T-cell (primary cell): Measurements from ENCODE around the gene ATOX1. TPM values are rescaled to one million over a fixed set of nuclear protein-coding genes. Genes with fewer than 3 reads are reported as not detected.

Source experiments
- ATAC-seq, 4 experiments: fragments of 200-7000 bp in 3 of 4; fragments of 150-1000 bp in 1 of 4; cut with Tn5 transposase; replicated peaks in 1 of 4; 1 replicate in 3 of 4; 2 replicates in 1 of 4; pipeline ENCODE4 v1.10.0; 2021; ENCODE audit warnings: moderate library complexity in 3 of 4, mild to moderate bottlenecking in 2 of 4, moderate number of reproducible peaks in 1 of 4
- CTCF ChIA-PET, 2 donors: fragments of 300-600 bp; sonication (Branson Sonifier 250); formaldehyde crosslinking; loops; one replicate each; lab custom pipeline; 2022; ENCODE audit warnings: antibody characterized with exemption in 2 of 2; lab: Charles Lee
- POLR2A ChIA-PET, 2 donors: fragments of 300-600 bp; sonication (Branson Sonifier 250); formaldehyde crosslinking; loops; one replicate each; lab custom pipeline; 2022; ENCODE audit warnings: antibody characterized with exemption in 2 of 2; lab: Charles Lee
- DNase-seq, 35 experiments: peaks; one replicate each; pipeline versions ENCODE4 v3.0.0 to v3.0.0-alpha.2; 2013 to 2023
- H3K27ac ChIP-seq: one replicate; pipeline ENCODE4 v1.5.1; 2013; ENCODE audit warnings: low read length
- H3K27me3 ChIP-seq, 2 experiments: replicated peaks in 1 of 2; 1 replicate in 1 of 2; 2 replicates in 1 of 2; pipeline versions ENCODE4 v1.6.1 to v1.7.0; 2013; ENCODE audit warnings: low read length in 1 of 2, mixed read lengths in 1 of 2; ENCODE audit not compliant: control insufficient read depth in 2 of 2, insufficient read depth in 2 of 2; ENCODE audit errors: extremely low read depth in 1 of 2
- H3K36me3 ChIP-seq, 2 donors: 1 replicate in 1 of 2; 2 replicates in 1 of 2; pipeline versions ENCODE4 v1.6.1 to v1.7.0; 2013; ENCODE audit warnings: low read length in 1 of 2; ENCODE audit not compliant: control insufficient read depth in 2 of 2, insufficient read depth in 1 of 2; ENCODE audit errors: extremely low read depth in 1 of 2
- H3K4me1 ChIP-seq, 2 experiments: 1 replicate in 1 of 2; 2 replicates in 1 of 2; pipeline versions ENCODE4 v1.6.1 to v1.7.0; 2013; ENCODE audit warnings: low read length in 2 of 2, mixed read lengths in 1 of 2; ENCODE audit not compliant: insufficient read depth in 2 of 2, control insufficient read depth in 1 of 2; ENCODE audit errors: extremely low read depth in 1 of 2
- H3K4me3 ChIP-seq, 2 donors: 1 replicate in 1 of 2; 2 replicates in 1 of 2; pipeline versions ENCODE4 v1.5.1 to v1.7.0; 2013; ENCODE audit warnings: mild to moderate bottlenecking in 2 of 2, low read length in 1 of 2, moderate library complexity in 1 of 2; ENCODE audit not compliant: control insufficient read depth in 1 of 2; ENCODE audit errors: extremely low read depth in 1 of 2
- H3K9me3 ChIP-seq: 2 replicates; pipeline ENCODE4 v1.7.0; 2013
- H3K27ac Mint-ChIP-seq, 2 donors: one replicate each; pipeline ENCODE4 v1.8.0; 2020 to 2021; ENCODE audit warnings: mild to moderate bottlenecking in 2 of 2, mixed read lengths in 2 of 2
- H3K27me3 Mint-ChIP-seq, 2 donors: one replicate each; pipeline ENCODE4 v1.8.0; 2021 to 2022; ENCODE audit warnings: mixed read lengths in 2 of 2
- H3K36me3 Mint-ChIP-seq: one replicate; pipeline ENCODE4 v1.8.0; 2021; ENCODE audit warnings: mixed read lengths
- H3K4me1 Mint-ChIP-seq, 3 donors: one replicate each; pipeline ENCODE4 v1.8.0; 2020 to 2022; ENCODE audit warnings: mixed read lengths in 3 of 3, mild to moderate bottlenecking in 1 of 3
- H3K4me3 Mint-ChIP-seq, 3 donors: one replicate each; pipeline ENCODE4 v1.8.0; 2020 to 2022; ENCODE audit warnings: mild to moderate bottlenecking in 3 of 3, mixed read lengths in 3 of 3, moderate library complexity in 3 of 3
- H3K9me3 Mint-ChIP-seq, 3 donors: one replicate each; pipeline ENCODE4 v1.8.0; 2020 to 2022; ENCODE audit warnings: mixed read lengths in 3 of 3
- WGBS: methylation state at CpG from one replicate; pipeline ENCODE4 v1.1.5; 2013; ENCODE audit warnings: missing lambda C conversion rate; ENCODE audit not compliant: insufficient coverage; 5-methylcytosine and 5-hydroxymethylcytosine counted together
- total RNA-seq, 35 experiments: library from RNA in 6 of 35; stranded (reverse) in 6 of 35; fragments of 120-200 nt in 1 of 35; gene quantifications; one replicate each; pipeline versions ENCODE4 v1.2.1 to v1.2.4 and lab custom pipeline; 2013 to 2026

Gene ATOX1
- total RNA-seq, 5 donors from 2014 or later (not counting 1 experiment from before 2014, with no cell fraction given), result 21.4 to 33.8 (median 30.9) TPM

DNA sequence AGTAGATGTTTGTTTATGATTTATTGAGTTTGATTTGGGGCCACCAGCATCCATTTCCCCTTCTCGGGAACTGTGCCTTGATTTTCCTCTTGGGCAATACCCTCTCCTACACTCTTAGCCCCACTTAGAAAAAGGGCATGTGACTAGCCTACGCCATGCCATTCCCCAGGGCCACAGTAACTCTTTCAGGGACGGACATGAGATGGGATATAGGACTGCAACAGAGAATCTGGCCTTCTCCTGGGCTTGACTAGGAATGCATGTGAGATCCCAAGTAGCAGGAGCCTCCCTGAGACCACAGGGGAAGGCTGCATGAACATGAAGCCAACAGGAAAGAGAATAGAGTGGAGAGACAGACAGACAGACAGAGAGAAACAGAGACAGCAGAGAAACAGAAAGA is 41.0 kb downstream of the ATOX1 start:
- whole genome bisulfite sequencing, result 83% methylated on average over 1 of the region's 3 CpGs
- H3K27ac ChIP-seq, result no peak overlapping the region
- no peak overlapping the region for H3K4me3 ChIP-seq
- H3K36me3 Mint-ChIP-seq, result peaks cover 11% of the 10 kb centered on the region
- no peak overlapping the region for H3K4me3 Mint-ChIP-seq
- CTCF ChIA-PET, result no interaction called here
- POLR2A ChIA-PET, result no interaction called here
- peaks cover 7 to 9% of the 10 kb centered on the region in 2 donors for H3K27me3 Mint-ChIP-seq
- H3K27ac Mint-ChIP-seq, result no peak overlapping the region
- H3K4me1 ChIP-seq, result no peaks in the 10 kb centered on the region
- ATAC-seq, result no peak
- no peaks in the 10 kb centered on the region for H3K9me3 ChIP-seq
- H3K4me1 Mint-ChIP-seq, result peaks cover 0 to 2% (median 0%) of the 10 kb centered on the region in 3 donors
- H3K9me3 Mint-ChIP-seq, result peaks cover 0 to 4% (median 0%) of the 10 kb centered on the region in 3 donors
- no peaks in the 10 kb centered on the region for H3K27me3 ChIP-seq
- no peak for DNase-seq
- H3K36me3 ChIP-seq, result no peaks in the 10 kb centered on the region

GRCh38 chr5:151709109-151709735 is 49.2 kb downstream of the ATOX1 start:
- WGBS, result 96% methylated on average over 9 of the region's 13 CpGs
- Mint-ChIP-seq H3K36me3 (peaks cover 4% of the 10 kb centered on the region), H3K4me3 (no peak overlapping the region), H3K27ac (no peak overlapping the region), H3K27me3 (peaks cover 13 to 14% of the 10 kb centered on the region in 2 donors), H3K4me1 (peaks cover 0 to 7% (median 5%) of the 10 kb centered on the region in 3 donors), H3K9me3 (peaks cover 0 to 4% (median 0%) of the 10 kb centered on the region in 3 donors)
- Histone ChIP-seq H3K27me3 (no peaks in the 10 kb centered on the region), H3K36me3 (no peaks in the 10 kb centered on the region), H3K4me1 (no peaks in the 10 kb centered on the region), H3K27ac (no peak overlapping the region), H3K4me3 (no peak overlapping the region), H3K9me3 (no peaks in the 10 kb centered on the region)
- CTCF ChIA-PET, result no interaction called here
- no peak for DNase-seq
- POLR2A ChIA-PET, result no interaction called here
- no peak for ATAC-seq

DNA sequence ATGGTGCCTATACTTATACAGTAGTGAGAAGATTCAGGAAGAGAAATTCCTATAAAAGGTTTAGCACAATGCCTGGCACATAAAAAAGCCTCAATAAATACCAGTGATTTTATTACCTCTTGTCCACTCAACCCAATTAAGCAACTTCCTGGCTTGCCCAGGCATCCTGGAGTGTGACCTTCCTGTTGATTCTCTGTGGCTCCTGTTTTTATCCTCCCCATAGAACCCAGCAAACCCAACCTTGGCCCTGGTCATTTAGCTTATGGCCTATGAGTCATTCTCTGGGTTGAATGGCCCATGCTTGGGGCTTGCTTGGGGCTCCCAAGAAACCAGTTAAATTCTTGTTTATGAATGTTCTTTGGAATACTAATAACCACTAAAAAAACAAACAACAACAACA is 50.3 kb downstream of the ATOX1 start:
- ChIA-PET CTCF (interaction anchor here in 1 of 2 donors (1.0 kb wide), 1 partner anchor 13 kb away, joined by 3 read pairs; no protein-coding TSS in a partner anchor), POLR2A (no interaction called here)
- ATAC-seq (no peak), DNase-seq (no peak)
- H3K27me3 Mint-ChIP-seq, result peaks cover 13% of the 10 kb centered on the region in 2 donors
- H3K27me3 ChIP-seq, result no peaks in the 10 kb centered on the region
- H3K27ac Mint-ChIP-seq, result no peak overlapping the region
- H3K36me3 Mint-ChIP-seq, result peaks cover 4% of the 10 kb centered on the region
- peaks cover 0 to 7% (median 5%) of the 10 kb centered on the region in 3 donors for H3K4me1 Mint-ChIP-seq
- no peak overlapping the region for H3K4me3 ChIP-seq
- H3K27ac ChIP-seq, result no peak overlapping the region
- no peaks in the 10 kb centered on the region for H3K9me3 ChIP-seq
- H3K4me1 ChIP-seq, result no peaks in the 10 kb centered on the region
- peaks cover 0 to 4% (median 0%) of the 10 kb centered on the region in 3 donors for H3K9me3 Mint-ChIP-seq
- H3K36me3 ChIP-seq, result no peaks in the 10 kb centered on the region
- no peak overlapping the region for H3K4me3 Mint-ChIP-seq

DNA sequence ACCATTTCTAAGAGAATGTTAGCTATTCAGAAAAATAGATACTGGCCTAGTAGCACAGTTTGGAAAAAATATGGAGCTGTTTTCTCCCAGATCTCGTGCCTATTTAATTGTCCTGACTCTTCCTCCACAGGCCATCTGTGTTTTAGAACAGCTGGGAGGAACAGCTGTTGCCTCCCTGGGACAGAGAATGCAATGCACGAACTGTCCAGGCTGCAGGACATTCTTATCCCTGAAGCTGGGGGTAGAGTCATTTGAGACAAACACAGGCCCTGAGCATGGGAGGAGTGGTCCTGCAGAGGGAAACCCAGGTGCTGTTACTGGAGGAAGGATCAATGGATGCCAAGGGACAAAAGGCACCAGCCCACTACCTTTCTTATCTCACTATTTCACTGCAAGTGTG is 50.9 kb downstream of the ATOX1 start:
- Mint-ChIP-seq H3K36me3 (no peaks in the 10 kb centered on the region), H3K9me3 (no peaks in the 10 kb centered on the region), H3K27me3 (peaks cover 8 to 9% of the 10 kb centered on the region in 2 donors), H3K4me1 (peaks cover 0 to 7% (median 5%) of the 10 kb centered on the region in 3 donors), H3K4me3 (no peak overlapping the region), H3K27ac (no peak overlapping the region)
- ATAC-seq (no peak), DNase-seq (no peak)
- H3K27me3 ChIP-seq, result no peaks in the 10 kb centered on the region
- no peaks in the 10 kb centered on the region for H3K4me1 ChIP-seq
- H3K4me3 ChIP-seq, result no peak overlapping the region
- ChIA-PET POLR2A (no interaction called here), CTCF (interaction anchor here in 1 of 2 donors (1.0 kb wide), 1 partner anchor 13 kb away, joined by 3 read pairs; no protein-coding TSS in a partner anchor)
- H3K36me3 ChIP-seq, result no peaks in the 10 kb centered on the region
- WGBS, result 40% methylated on average over 1 of the region's 2 CpGs
- H3K9me3 ChIP-seq, result no peaks in the 10 kb centered on the region
- no peak overlapping the region for H3K27ac ChIP-seq

- no peak overlapping the region for H3K27ac Mint-ChIP-seq
- no peak overlapping the region for H3K4me3 Mint-ChIP-seq
- H3K27me3 Mint-ChIP-seq, result peaks cover 5 to 6% of the 10 kb centered on the region in 2 donors
- DNase-seq (no peak), ATAC-seq (no peak)
- Histone ChIP-seq H3K27ac (no peak overlapping the region), H3K4me1 (no peaks in the 10 kb centered on the region), H3K36me3 (no peaks in the 10 kb centered on the region), H3K27me3 (no peaks in the 10 kb centered on the region), H3K9me3 (no peaks in the 10 kb centered on the region), H3K4me3 (no peak overlapping the region)
- CTCF ChIA-PET, result interaction anchor here in 1 of 2 donors (1.0 kb wide), 1 partner anchor 14 kb away, joined by 3 read pairs; no protein-coding TSS in a partner anchor
- no peaks in the 10 kb centered on the region for H3K36me3 Mint-ChIP-seq
- POLR2A ChIA-PET, result no interaction called here
- peaks cover 0 to 7% (median 5%) of the 10 kb centered on the region in 3 donors for H3K4me1 Mint-ChIP-seq
- no peaks in the 10 kb centered on the region for H3K9me3 Mint-ChIP-seq
These were observed 51.5 kb downstream of the ATOX1 start for GRCh38 chr5:151706906-151707305.

DNA sequence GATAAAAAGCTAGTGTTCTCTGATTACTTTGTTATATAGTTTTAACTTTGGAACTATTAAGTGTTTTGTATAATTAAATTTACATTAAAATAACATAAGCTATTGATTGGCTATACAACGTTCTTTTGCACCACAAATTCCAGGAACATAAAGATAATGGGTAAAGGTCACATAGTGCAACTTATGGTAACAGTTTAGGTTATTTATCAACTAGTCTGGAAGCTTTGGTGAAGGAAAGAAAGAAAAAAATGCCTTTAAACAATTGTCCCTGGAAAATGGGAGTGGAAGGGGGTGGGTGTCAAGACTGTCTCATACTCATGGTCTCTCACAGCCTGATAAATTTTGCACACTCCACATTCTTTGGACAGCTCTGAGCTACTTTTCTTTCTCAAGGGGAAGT is 54.7 kb downstream of the ATOX1 start:
- H3K4me3 Mint-ChIP-seq, result no peak overlapping the region
- CTCF ChIA-PET, result no interaction called here

More for the DNA sequence above, 54.7 kb downstream of the ATOX1 start:
- Mint-ChIP-seq H3K36me3 (no peaks in the 10 kb centered on the region), H3K9me3 (no peaks in the 10 kb centered on the region), H3K4me1 (no peaks in the 10 kb centered on the region), H3K27me3 (peaks cover 0 to 3% of the 10 kb centered on the region in 2 donors), H3K27ac (no peak overlapping the region)
- DNase-seq (no peak), ATAC-seq (no peak)
- Histone ChIP-seq H3K4me3 (no peak overlapping the region), H3K27ac (no peak overlapping the region), H3K36me3 (no peaks in the 10 kb centered on the region), H3K27me3 (no peaks in the 10 kb centered on the region), H3K4me1 (no peaks in the 10 kb centered on the region), H3K9me3 (no peaks in the 10 kb centered on the region)
- no CpG with 5 or more reads among the region's 1 CpG for WGBS
- POLR2A ChIA-PET, result interaction anchor here in 1 of 2 donors (0.5 kb wide), 1 partner anchor 1614 kb away, joined by 8 read pairs; no protein-coding TSS in a partner anchor
